SIG-M5 treated with dmso at 0.1 percent for 504 hours (cell line): Measurements from ENCODE around the gene ASB14.

Source experiments
- DNase-seq: peaks from one replicate; lab custom pipeline; 2025; ENCODE audit not compliant: unreplicated experiment; lab: John Stamatoyannopoulos, UW

Gene ASB14

DNA sequence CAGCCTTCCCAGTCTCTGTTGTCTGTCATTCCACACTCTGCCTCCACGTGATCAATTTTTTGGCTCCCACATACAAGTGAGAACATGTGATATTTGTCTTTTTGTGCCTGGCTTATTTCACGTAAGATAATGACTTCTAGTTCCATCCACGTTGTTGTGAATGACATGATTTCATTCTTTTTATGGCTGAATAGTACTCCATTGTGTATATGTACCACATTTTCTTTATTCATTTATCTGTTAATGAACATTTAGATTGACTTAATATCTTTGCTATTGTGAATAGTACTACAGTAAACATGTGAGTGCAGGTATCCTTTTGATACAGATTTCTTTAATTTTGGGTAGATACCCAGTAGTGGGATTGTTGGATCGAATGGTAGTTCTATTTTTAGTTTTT is 31.4 kb downstream of the ASB14 start:
- DNase-seq, result no peak

DNA sequence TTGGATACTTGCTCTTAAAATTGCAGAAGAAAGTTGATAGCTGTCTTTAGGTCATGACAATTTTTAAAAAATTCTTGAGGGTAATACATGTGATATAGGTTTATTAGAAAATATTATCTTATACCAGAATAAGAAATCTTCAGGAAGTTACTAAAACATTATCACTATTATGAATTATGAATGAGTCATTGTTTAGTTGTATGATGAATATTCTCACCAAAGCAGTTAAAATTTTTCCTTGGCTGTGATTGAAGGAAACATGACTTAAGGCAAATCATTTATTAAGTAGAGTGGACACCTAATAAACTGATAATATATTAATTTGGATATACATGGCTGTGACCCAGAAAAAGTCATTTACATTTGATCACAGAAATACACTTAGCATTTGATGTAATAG is 34.8 kb downstream of the ASB14 start:
- no peak for DNase-seq

DNA sequence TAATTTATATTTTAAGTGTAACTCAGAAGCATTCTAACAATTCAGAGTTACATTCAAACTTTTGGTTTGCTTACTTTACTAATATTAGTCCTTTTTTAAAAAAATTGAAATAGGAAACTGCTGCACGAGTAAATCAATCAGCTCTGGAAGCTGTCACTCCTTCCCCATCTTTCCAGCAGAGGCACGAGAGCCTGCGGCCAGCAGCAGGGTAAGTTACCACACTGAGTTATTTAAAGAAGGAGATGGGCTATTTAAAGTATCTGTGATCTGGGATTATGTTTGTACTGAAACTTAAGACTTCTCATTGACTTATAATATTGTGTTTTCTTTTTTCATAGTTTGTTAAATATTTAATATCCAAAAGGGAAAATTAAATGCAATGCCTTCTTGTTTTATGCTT is 35.6 kb downstream of the ASB14 start:
- no peak for DNase-seq

DNA sequence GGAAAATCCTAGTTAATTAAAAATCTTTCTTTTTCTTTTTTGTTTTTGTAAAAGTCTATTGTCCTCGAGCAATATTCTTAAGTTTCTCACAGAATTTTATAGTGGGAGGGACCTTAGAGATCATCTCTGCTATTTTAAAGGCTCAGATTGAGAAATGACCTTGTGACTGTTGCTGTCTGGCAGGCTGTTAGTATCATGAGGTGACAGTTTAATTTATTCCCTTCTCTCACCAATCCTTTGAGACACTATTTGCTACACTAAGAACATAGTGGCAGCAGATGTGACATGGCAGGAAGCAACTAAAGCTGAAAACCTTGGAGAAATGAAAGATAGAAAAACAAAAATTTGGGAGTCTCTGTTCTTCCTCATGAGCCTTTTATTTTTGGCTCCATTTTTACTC is 40.1 kb downstream of the ASB14 start:
- DNase-seq, result no peak

DNA sequence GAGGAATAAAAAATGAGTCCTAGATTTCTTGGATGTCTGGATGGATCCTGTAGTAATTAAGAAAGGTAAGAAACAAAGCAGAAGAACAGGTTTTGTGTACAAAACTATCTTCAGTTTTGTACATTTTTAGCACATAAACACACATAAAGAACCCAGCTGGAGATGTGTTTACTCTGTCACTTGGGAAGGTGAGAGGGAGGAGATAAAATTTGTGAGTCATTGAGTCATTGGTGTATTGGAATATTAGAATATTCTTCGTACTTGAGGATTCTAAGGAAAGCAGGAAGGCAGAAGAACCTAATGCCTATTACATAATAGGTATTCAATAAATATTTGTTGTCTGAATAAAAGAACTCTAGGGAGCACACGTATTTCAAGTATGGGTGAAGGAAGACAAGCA is 47.5 kb downstream of the ASB14 start:
- DNase-seq, result no peak

DNA sequence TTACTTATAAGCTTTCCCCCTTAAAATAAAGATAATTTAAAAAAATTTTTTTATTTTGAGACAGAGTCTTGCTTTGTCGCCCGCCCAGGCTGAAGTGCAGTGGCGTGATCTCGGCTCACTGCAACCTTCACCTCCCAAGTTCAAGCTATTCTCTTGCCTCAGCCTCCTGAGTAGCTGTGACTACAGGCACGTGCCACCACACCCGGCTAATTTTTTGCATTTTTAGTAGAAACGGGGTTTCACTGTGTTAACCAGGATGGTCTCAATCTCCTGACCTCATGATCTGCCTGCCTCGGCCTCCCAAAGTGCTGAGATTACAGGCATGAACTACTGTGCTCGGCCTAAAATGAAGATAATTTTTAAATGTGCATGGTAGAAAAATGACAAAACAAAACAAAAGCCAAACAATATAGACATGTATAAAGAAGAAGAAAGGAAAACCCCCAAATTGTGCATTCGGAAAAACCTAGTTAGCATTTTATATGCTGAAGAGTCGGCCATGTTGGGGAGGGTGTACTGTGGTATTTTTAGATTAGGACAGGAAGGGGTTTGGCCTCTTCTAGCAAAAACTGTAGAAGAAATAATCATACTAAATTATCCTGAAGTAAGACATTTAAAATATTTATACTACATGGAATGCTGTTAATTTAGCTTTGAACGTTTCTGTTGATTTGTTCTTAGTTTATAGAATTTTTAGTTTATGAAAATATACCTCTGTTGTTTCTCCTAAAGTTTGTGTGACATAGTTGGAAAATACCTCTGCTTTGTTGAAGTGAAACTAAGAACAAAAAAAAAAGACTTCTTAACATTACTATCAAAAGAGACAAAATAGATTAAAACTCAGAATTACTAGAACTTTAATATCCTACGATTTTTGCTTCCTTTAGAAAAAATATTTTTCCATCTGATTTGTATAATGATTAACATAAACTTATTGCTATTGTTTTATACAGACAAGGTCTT is 57.6 kb downstream of the ASB14 start:
- DNase-seq, result no peak

DNA sequence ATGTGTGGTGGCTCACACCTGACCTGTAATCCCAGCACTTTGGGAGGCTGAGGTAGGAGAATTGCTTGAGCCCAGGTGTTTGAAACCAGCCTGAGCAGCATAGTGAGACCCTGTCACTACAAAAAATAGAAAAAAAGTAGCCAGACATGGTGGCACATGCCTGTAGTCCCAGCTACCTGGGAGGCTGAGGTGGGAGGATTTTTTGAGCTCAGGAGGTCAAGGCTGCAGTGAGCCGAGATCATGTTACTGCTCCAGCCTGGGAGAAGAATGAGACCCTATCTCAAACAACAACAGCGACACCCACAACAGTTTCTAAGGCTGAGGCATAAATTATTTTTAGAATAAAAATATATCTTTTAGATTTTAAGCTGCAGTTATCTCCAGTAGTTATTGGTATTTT is 58.7 kb downstream of the ASB14 start:
- no peak for DNase-seq

DNA sequence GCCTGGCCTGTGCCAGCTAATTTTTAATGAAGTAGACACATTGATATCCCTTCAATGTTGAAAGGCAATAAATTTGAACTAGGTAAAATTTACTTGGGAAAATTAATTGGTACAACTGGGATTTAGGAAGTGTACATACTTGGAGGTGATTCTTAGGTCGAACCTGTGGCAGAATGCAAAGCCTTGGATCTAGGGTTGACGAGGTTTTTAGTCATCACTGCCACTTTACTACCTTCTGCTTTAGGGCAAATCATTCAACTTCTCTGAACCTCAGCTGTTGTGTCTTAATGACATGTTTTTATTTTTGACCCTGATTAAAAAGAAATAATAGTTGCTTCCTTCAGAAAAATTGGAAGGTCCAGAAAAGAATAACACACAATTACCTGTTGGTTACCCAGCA is 62.5 kb downstream of the ASB14 start:
- no peak for DNase-seq

DNA sequence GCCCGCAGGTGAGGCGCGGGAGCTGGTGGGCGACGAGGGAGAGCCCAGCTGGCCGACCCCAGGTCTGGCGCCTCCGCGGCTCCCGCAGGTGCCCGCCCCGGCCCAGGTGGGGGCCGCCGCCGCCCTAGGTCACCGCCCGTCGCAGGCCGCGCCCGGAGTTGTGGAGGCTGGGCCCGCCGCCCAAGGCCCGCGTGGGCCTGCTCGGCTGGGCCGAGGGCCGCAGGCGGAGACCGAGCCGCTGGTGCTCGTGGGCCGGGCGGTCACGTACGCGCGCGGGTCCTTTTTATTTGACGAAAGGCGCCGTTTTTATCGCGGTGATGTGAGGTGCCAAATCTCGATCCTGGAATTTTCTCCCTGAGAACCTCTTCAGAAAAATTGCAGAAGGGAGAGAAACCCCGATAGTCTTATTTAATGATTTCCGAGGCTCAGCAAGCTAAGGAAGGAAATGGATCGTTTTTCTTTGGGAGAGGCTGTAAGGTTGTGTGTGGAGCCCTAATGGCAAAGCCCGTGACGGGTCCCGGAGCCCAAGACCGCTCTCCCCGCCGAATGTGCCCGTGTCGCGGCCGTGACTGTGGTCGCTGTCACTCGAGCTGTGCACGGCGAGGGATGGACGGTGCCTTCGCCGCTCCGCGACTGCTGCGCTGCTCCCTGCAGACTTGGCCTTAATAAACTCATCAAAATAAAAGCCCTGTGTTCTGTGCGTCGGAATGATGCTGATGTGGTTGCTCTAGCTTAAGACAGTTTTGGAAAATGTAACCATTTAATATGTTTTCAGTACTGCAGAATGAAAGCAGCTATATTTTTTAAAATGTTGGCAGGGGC is 64.3 kb downstream of the ASB14 start:
- peak; percentile 35 for DNase-seq

DNA sequence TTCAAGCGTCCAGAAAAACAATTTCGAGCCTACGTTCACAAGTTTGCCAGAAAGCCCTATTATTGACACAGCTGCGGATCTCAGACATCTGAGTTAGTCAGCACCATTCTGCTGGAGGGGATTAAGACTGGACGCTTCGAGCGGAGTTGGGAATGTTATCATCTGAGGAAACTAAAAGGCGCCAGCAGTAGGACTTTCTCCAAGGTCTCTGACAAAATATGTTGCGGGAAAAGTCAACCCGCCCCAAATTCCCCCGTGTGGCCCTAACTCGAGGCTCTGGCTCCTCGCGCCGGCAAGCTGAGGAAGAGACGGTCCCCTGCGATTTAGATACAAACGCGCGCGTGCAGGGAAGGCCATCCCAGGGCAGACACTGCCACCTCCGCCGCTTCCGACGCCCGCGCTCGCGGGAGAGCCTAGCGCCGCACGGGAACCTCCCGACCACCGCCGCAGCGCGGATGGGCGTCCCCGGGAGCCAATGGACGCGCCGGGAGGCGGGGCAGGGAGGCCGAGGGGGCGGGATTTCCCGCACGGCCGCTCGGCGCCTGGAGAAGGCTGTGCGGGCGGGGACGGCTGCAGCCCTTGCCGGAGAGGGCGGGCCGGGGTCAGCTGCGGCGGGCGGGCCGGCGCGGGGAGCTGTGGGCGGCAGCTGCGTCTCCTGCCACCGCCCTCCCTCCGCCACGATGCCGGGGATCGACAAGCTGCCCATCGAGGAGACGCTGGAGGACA is 65.1 kb downstream of the ASB14 start, which contains the start of gene APPL1:
TSS of gene APPL1 (plus strand) at position 526 of the 726 bp plus-strand sequence. CDS start at position 681, 155 bp downstream.
- DNase-seq, result peak; percentile 85

DNA sequence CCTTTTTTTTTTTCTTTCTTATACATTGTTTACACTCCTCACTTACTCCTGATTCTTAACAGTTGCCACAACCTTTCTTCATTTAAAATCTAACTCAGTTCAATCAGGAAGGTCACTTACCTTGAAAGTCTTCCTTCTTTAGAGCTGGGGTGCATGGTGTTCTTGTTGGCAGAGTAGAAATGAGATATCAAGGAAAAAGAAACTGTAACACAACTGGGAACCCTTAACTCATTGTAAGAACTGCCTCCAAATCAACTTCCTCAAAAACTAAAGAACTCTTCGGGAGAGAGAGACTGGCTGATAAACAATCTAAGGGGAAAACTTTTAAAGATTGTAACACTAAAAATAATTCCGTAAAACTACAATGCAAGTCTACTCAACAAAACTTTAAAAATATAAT is 66.3 kb downstream of the ASB14 start:
- peak; percentile 32 for DNase-seq

DNA sequence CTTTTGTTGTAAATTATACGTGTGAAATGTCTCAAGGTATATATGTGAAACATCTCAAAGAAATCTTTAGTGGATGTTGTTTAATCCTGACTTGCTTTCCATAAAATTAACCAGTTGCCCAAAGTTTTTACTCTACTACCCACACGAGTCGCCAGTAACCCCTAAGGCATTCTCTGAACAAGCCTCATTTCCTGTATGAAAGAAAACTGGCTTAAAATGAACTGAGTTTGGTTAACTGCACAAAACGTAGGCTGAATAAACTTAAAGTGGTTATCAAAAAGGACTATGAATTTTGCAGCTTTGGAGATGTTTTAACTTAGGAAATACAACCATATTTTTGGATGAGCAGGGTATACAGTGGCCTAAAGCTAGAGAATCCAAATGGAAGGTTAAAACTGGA is 67.6 kb downstream of the ASB14 start:
- DNase-seq, result no peak

DNA sequence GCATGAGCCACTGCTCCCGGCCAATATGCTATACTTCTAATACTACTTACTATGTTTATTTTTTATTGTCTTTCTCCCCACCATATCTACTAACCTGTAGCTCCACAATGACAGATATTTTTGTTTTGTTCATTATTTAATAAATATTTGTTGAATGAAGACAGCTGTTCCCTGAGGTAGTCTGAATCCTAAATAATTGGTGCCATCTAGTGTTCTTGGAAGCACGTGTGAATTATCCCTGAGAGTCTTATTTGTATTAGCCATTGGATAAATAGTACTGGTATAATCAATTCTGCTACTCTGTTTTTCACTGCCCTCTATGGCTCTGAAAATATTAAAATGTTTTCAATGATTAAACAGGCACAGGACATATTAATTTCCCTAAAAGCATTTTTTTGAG is 70.6 kb downstream of the ASB14 start:
- DNase-seq, result no peak
